Progenitor cell of endocrine pancreas (in vitro differentiated cells): ENCODE measurements around the gene FLOT1. TPM values are rescaled to one million over a fixed set of nuclear protein-coding genes. Genes with fewer than 3 reads are reported as not detected.

Source experiments
- DNase-seq: peaks from one replicate; pipeline ENCODE4 v3.0.0; 2021; ENCODE audit warnings: low spot score; ENCODE audit not compliant: unreplicated experiment
- H3K27ac Mint-ChIP-seq: 2 replicates; pipeline ENCODE4 v1.8.0; 2021; ENCODE audit warnings: mild to moderate bottlenecking, moderate library complexity, mixed read lengths
- H3K27me3 Mint-ChIP-seq: 2 replicates; pipeline ENCODE4 v1.8.0; 2021; ENCODE audit warnings: mixed read lengths
- H3K36me3 Mint-ChIP-seq: 2 replicates; pipeline ENCODE4 v1.8.0; 2022; ENCODE audit warnings: mixed read lengths; ENCODE audit not compliant: insufficient read depth
- H3K4me1 Mint-ChIP-seq: 2 replicates; pipeline ENCODE4 v1.8.0; 2021; ENCODE audit warnings: low read depth, mixed read lengths
- H3K4me3 Mint-ChIP-seq: 2 replicates; pipeline ENCODE4 v1.8.0; 2021; ENCODE audit warnings: low read depth, mild to moderate bottlenecking, moderate library complexity, mixed read lengths
- H3K9me3 Mint-ChIP-seq: 2 replicates; pipeline ENCODE4 v1.8.0; 2021; ENCODE audit warnings: low read depth, mixed read lengths
- total RNA-seq: library from RNA; stranded (reverse); gene quantifications from 2 replicates; pipeline ENCODE4 v1.2.1, GENCODE V29; 2021
- TF ChIP-seq, protein P1 (sequence below): fragments of 200-600 bp; sonication (generic); IDR thresholded peaks from one replicate; pipeline ENCODE4 v1.5.0; 2021; ENCODE audit warnings: antibody characterized with exemption, mild to moderate bottlenecking; ENCODE audit not compliant: unreplicated experiment

Gene FLOT1
- total RNA-seq, 1 donor from 2014 or later: 115 TPM

- Mint-ChIP-seq H3K27me3 (no peaks in the 10 kb centered on the region), H3K36me3 (peaks cover 6% of the 10 kb centered on the region), H3K4me3 (peak overlapping the region; percentile 57), H3K27ac (peak overlapping the region; percentile 37), H3K9me3 (no peaks in the 10 kb centered on the region), H3K4me1 (peaks cover 39% of the 10 kb centered on the region)
- TF ChIP-seq, protein P1, sequence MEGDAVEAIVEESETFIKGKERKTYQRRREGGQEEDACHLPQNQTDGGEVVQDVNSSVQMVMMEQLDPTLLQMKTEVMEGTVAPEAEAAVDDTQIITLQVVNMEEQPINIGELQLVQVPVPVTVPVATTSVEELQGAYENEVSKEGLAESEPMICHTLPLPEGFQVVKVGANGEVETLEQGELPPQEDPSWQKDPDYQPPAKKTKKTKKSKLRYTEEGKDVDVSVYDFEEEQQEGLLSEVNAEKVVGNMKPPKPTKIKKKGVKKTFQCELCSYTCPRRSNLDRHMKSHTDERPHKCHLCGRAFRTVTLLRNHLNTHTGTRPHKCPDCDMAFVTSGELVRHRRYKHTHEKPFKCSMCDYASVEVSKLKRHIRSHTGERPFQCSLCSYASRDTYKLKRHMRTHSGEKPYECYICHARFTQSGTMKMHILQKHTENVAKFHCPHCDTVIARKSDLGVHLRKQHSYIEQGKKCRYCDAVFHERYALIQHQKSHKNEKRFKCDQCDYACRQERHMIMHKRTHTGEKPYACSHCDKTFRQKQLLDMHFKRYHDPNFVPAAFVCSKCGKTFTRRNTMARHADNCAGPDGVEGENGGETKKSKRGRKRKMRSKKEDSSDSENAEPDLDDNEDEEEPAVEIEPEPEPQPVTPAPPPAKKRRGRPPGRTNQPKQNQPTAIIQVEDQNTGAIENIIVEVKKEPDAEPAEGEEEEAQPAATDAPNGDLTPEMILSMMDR: no peak
- DNase-seq: no peak
Observed at GRCh38 chr6:30683183-30683979, 59.1 kb downstream of the FLOT1 start.

DNA sequence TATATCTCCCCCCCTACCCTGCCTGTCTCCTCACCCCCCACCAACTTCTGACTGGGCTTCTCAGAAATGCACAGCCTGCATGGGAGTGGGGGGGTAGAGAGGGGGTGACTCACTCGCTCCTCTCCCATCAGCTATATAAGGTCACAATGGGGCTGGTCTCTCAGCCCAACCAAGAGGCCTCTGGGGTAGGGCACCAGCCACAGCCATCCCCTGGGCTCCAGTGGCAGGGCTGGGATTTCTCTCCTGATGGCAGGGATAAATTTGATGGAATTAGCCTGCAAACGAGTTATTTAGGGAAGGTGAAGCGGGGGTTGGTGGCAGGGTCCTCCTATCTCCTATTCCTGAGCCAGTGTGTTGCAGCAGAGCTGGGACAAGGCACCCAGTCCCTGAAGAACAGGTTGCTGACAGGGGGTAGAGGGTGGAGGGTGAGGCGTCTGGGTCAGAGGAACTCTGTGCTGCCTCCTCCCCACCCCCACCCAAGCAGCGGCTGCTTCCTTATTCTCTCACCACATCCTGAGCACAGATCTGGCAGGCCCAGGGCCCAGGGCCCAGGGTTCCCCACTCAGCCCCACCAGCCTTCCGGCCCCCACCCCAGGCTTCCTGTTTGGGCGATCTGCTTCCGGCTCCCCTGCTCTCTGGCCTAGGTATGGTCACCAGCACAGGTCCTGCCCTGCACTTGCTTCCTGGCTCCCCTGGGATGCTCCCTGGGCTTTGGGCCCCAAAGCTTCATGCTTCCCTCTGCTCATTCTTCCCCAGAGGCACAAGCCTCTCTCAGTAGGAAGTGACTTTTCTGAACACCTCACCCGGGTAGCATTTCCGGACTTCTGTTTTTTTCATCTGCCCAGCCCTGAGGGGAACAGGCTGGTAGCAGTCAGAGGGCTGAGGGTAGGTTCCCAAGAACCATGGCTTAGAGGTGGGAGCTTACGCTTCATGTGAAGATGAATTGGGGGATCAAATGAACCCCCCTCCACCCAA is 60.1 kb downstream of the FLOT1 start:
- Mint-ChIP-seq H3K36me3 (peaks cover 6% of the 10 kb centered on the region), H3K27ac (peak overlapping the region; percentile 87), H3K4me3 (peak overlapping the region; percentile 41), H3K4me1 (peaks cover 32% of the 10 kb centered on the region), H3K9me3 (no peaks in the 10 kb centered on the region), H3K27me3 (no peaks in the 10 kb centered on the region)
- no peak for DNase-seq
- TF ChIP-seq, protein P1: no peak

GRCh38 chr6:30681766-30682142 is 60.7 kb downstream of the FLOT1 start:
- Mint-ChIP-seq H3K27ac (no peak overlapping the region), H3K9me3 (no peaks in the 10 kb centered on the region), H3K36me3 (peaks cover 6% of the 10 kb centered on the region), H3K4me3 (no peak overlapping the region), H3K4me1 (peaks cover 32% of the 10 kb centered on the region), H3K27me3 (no peaks in the 10 kb centered on the region)
- TF ChIP-seq, protein P1: no peak
- DNase-seq: no peak

DNA sequence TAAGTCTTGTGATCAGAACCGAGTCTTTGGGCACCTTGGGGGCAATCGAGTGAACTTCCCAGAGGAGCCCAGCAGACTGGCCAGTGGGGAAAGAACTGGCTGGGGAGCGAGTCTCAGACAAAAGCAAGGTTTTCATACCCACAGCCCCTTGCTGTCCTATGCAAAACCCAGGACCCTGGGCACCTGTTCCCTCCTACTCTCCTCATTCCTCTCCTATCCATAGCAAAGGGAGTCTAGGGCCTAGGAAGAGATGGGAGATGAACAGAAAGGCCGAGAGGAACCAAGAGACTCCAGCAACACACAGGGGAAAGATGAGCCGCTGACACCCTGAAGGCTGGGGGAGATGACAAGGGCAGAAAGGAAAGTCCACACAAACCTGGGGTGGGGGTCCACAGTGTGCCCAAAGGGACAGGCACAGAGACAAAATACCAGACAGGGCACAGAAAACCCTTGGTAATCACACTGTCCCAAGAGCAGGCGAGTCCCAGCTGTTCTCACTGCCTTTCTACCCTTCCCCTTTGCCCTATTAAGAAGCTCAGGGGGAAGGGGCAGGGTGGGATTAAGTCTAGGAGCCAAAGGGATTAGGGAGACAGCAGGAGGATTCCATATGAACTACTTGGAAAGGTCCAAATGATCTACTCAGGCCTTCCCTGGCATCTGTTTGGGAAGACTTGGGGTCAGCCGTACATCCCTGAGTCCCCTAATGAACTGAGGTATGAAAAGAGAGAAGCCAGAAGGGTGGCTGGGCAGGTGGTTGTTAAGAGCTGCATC is 62.5 kb downstream of the FLOT1 start:
- no peak overlapping the region for H3K4me3 Mint-ChIP-seq
- H3K4me1 Mint-ChIP-seq: peaks cover 21% of the 10 kb centered on the region
- H3K36me3 Mint-ChIP-seq: peaks cover 12% of the 10 kb centered on the region
- no peaks in the 10 kb centered on the region for H3K27me3 Mint-ChIP-seq
- DNase-seq: no peak
- H3K27ac Mint-ChIP-seq: no peak overlapping the region
- no peaks in the 10 kb centered on the region for H3K9me3 Mint-ChIP-seq
- TF ChIP-seq, protein P1: no peak
